HG03135 (cell line): ENCODE data around the gene MAP2K6.

Experiments
- ATAC-seq: cut with Tn5 transposase; IDR thresholded peaks from one replicate; pipeline ENCODE4 v1.9.1; 2021; ENCODE audit warnings: mild to moderate bottlenecking, moderate library complexity; ENCODE audit not compliant: unreplicated experiment

The MAP2K6 gene

DNA sequence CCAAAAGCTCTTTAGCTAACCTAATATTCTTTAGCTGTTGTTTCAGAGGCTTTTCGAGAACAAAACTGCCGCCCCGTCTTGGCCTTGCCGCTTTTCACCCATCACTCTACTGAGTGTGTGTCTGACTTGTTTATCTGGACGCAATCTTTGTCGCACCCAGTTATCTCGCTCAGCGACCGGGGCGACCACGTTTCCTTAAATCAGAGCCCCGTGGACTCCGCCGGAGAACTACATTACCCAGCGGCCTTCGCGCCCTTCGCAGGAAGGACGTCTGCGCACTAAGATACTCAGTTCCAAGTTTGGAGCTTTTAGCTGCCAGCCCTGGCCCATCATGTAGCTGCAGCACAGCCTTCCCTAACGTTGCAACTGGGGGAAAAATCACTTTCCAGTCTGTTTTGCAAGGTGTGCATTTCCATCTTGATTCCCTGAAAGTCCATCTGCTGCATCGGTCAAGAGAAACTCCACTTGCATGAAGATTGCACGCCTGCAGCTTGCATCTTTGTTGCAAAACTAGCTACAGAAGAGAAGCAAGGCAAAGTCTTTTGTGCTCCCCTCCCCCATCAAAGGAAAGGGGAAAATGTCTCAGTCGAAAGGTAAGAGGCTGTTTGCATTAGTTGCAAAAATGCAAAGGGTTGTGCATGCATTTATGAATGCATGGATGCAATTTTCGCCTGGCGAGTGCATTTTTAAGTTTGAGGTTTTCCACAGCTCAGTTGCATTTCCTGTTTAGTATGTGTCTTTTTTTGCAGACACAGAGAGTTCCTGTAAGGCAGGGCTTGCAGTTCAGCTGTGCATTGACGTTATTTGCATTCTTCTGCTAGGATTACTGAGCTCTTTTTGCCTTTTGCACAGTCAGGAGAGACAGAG lies at the start of gene MAP2K6:
Gene MAP2K6, plus strand, starts transcription at position 290 of the 867 bp plus-strand sequence. Its CDS starts 288 bp downstream, at position 578.
- ATAC-seq, result peak; percentile 96

- ATAC-seq, result no peak
Observed at GRCh38 chr17:69367298-69367697, 47.2 kb upstream of the MAP2K6 start.

- ATAC-seq, result no peak
Observed at GRCh38 chr17:69373069-69373468, 41.4 kb upstream of the MAP2K6 start.

- no peak for ATAC-seq
Observed at GRCh38 chr17:69375229-69375628, 39.3 kb upstream of the MAP2K6 start.

- no peak for ATAC-seq
Observed at GRCh38 chr17:69388822-69389442, 25.6 kb upstream of the MAP2K6 start.

- ATAC-seq, result no peak
Observed at GRCh38 chr17:69390795-69391501, 23.5 kb upstream of the MAP2K6 start.

GRCh38 chr17:69401251-69401650 lies 13.2 kb upstream of the MAP2K6 start:
- ATAC-seq, result no peak

- ATAC-seq, result no peak
Observed at GRCh38 chr17:69402052-69402451, 12.4 kb upstream of the MAP2K6 start.

DNA sequence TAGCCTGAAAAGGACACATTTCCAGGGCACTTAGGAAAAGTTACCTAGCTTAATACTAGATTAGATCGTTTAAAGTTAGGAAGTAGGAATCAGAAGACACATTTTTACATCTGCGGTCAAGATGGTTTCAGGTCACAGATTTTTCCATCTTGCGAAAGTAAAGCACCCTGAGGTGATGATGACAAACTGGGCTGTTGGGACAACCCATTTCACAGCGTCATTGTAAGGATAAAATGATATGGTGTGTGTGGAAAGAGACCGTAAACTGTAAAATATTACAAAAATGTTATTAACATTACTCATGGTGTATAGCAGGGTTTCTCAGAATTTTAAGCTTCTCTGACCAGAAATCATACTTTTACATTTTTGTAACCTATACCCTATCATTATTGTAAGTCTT lies 10.1 kb upstream of the MAP2K6 start:
- ATAC-seq, result no peak

- ATAC-seq, result no peak
Observed at GRCh38 chr17:69405096-69405495, 9.4 kb upstream of the MAP2K6 start.

DNA sequence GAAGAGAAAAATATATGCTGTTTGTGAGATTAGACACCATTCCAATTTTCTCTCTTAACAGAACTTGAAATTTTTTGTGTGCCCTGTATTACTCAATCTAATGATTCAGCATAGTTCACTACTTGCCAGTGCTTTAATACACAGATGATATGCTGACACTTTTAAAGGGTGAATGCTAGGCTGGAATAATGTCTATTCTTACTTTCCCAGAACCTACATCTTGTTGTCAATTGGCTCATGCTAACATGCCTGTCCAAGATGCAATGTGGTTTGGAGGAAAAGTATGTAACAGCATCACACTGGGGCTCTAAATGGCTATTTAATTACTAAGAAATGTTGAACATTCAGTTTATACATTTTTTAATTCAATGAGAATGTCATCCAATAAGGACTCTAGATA lies 7.6 kb upstream of the MAP2K6 start:
- ATAC-seq, result no peak

DNA sequence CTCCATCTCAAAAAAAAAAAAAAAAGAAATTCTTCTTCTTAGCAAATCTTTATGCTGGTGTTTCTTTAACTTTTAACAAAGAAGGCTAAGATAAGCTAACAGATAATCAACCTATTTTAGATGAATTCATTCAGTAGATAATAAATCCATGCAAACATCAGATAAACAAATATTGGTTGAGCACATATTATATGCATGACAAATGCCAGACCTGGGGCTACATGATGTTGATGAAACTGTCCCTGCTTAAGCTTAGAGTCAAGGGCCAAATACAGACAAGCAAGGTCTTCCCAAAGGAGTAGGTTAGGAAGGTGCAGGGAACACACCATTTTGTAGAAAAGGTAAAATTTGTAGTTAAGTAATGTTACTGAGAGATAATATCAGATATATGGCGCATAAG lies 6.7 kb upstream of the MAP2K6 start:
- ATAC-seq, result no peak

- no peak for ATAC-seq
Observed at GRCh38 chr17:69410671-69411070, 3.8 kb upstream of the MAP2K6 start.

GRCh38 chr17:69411766-69412165 lies 2.7 kb upstream of the MAP2K6 start:
- ATAC-seq, result no peak

DNA sequence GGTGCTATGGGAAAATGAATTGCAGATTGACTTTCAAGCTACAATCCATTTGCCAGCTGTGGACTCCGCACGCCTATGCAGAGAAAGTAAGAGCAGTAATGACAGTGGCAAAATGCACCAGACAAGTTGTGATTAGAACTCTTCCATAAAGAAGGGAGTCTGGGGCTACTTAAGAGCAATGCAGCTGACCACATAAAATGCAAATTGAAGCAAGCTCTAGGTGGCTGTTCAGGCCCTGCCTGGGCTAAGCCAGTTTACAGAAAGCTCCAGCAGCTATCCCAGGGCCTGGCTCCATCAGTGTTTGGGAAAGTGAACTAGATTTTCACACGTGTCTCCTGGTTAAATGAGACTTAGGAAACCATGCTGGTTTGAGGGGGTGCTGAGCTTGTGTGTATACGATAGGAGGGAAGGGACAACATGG lies 2.2 kb upstream of the MAP2K6 start:
- ATAC-seq, result no peak

GRCh38 chr17:69415431-69415830 lies 934 bp downstream of the MAP2K6 start:
- ATAC-seq, result no peak

- no peak for ATAC-seq
Observed at GRCh38 chr17:69417545-69418483, 3.3 kb downstream of the MAP2K6 start.

DNA sequence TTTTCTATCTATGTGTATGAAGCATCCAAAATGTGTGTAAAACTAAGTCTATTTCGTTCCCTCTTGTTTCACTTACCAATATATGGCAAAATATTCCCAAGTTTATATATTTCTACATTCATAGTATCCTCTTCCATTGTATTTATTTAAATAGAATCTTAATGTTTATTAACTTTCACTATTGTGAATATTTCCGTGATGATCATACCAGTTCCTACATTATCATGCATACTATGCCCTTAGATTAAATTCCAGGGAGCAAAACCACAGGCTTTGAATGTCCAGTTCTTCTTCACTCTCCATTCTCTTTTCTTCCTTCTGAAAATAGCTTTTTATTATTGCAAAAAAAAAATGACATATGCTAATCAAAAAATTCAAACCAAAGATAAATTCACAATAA lies 4.0 kb downstream of the MAP2K6 start:
- ATAC-seq, result no peak

DNA sequence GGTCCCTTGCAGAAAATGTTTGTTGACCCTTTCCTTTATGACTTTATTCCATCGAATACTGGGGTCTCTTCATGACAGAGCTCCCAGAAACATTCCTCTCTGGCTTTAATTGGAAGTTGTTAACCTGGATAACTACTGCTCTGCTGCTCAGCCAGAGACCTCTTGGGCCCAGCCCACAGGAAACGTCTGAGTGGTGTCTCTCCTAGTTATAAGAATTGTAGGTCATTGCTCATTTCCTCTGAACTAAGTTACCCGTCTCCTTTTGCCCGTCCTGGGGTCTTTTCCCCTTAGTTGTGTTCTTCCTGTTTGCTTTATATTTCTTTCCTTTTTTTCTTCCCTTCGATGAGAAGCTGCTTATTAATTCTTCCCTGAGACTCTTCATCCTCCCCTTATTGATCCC lies 9.0 kb downstream of the MAP2K6 start:
- no peak for ATAC-seq

DNA sequence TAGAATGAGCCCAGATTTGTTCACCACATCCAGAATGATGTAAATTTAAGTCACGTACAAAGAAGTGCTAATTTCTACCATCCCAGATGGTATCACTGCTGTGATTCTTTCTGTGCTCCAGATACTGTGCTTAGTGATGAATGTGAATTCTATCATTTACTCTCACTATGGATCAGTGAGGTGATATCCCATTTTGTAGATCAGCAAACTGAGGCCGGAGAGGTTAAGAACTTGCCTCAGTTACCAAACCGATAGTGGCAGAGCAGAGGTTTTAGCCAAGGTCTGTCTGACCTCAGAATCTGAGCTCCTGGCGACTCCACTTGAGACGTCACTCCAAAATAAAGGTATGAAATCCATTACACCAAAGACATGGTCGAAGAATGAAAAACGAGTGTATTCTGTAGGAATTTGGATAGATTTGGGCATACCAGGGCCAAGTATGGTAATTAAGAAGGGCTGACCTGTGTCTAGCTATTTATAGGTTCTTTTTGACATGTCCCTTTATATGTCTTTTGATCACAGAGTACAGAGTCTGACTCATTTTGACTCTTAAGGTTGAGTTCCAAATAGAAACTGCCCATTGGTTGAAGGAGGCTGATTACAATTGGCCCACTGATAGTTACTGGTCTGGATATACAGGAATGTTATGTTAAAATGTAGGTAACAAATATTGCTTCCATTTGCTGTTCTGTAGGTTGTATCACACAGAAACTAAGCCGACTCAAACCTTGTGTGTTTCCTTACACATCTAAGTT lies 10.0 kb downstream of the MAP2K6 start:
- no peak for ATAC-seq
